GM18508 (cell line): ENCODE measurements around the gene CDH4.

Experiments used
- ATAC-seq: cut with Tn5 transposase; IDR thresholded peaks from one replicate; pipeline ENCODE4 v1.9.1; 2021; ENCODE audit warnings: moderate number of reproducible peaks; ENCODE audit not compliant: insufficient read depth, unreplicated experiment

The CDH4 gene

DNA sequence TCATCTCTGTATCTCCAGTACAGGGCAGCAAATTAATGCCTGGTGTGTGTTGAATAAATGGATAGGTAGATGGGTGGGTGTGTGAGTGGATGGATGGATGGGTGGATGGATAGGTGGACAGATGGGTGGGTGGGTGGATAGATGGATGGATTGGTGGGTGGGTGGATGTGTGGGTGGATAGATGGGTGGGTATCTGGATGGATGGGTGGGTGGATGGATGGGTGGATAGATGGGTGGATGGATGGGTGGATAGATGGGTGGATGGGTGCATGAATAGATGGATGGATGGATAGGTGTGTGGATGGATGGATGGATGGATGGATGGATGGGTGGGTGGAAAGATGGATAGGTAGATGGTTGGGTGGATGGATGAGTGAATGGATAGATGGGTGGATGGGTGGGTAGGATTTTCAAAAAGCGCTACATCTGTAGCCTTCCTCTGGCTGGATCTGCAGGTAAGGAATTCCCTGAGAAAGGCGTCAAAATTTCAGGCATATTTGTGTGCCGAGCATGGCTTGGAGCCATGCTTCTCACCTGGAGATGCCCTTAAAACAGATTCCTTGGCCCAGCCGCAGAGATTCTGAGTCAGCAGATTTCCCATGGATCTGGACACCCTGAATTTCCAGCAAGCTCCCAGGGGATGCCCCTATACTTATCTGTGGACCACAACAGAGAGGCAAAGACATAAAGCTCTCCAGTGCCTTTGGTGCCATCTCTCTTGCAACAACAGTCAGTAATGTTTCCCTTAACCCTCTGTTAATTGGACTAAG is 177.6 kb downstream of the CDH4 start:
- no peak for ATAC-seq

DNA sequence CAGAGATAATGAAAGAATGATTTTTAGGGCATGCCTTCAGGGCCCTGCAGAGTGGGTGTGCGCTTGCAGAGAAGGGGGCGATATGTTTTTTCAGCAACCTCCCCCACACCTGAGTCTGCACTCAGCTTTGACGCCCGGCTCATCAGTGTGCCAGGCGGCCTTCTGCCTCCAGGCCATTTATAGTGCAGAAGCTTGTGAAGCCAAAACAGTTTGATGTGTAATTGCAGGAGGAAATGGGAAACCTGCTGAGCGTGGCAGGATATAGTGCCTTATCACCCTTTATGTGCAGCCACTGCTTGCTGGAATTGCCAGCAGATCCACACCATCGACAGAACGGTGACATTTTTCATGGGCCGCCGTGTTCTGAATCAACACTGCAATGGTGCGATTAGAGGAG is 178.2 kb downstream of the CDH4 start:
- no peak for ATAC-seq

DNA sequence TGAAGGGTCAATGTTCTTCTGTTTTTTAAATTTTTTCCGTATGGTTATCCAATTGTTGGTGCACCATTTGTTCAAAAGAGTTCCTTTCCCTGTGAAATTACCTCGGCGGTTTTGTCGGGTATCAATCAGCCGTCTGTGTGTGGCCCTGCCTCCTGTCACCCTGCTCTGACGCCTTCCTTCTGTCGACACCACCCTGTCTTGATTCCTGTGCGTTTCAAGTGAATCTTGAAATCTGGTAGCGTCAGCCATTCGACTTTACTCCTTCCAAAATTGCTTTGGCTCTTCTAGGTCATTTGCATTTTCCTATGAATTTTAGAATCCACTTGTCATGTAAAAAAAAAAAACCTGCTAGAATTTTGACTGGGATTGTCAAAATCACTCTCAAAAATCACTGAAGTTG is 181.1 kb downstream of the CDH4 start:
- no peak for ATAC-seq

DNA sequence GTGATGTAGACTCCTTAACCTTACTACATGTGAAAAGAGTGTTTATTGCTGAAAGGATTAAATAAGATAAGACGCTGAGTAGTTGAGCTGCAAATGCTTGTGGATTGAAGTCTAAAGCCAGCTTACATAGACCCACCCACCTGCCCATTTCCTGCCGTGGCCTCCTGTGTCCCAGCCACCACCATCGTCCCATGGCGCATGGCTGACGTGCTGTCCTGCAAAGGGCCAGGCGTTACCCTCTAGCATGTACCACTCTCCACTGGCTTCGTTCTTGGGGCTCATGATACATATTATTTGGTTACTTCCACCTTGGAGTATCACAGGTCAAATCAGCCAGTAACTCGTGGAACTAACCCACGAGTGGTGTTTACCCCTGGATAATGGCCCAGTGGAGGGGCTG is 181.8 kb downstream of the CDH4 start:
- no peak for ATAC-seq

DNA sequence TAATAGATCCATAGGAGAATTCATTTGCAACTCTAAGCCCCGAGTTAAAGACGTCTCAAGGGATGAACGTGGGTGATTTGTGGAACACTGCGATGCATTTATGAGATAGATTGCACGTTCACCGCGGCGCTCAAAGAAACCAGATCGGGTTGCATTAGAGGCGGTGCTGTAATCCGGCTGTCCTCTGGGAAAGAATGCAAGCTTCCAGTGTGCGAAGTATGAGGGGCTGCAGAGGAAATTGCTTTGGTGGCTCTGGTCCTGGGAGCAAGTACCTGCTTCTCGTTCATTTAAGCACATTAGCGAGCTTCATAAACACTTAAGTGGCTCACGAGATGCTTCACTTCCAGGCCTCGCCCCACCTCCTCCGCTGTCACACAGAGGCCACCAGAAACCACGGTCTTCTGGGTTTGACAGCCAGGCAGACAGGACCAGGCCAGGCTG is 182.3 kb downstream of the CDH4 start:
- ATAC-seq = no peak

DNA sequence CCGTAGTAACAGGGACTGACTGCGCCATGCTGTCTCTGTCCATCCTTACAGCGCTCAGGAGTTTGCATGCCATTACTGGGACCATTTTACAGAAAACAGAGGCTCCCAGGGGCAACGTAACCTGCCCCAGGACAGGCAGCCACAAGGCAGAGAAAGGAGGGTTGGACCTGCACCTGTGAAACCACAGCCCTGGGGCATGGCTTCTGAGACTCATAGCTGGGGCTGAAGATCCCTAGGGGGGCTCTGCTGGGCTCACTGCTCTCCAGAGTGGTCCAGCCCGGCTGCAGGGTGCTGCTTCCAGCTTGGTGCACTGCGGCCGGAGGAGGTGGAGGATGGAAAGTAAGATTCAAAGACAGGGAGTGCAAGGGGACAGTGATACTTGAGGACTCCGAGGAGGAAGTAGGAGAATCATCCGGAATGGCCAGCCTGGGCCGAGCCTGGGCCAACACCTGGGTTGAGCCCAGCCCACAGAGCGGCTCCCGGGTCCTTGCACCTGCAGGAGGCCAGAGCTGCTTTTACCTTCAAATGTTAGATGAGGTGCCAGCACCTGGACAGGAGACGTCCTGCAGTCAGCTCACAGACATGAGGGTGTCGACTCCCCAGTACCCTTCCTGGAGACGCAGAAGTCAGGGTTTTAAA is 183.2 kb downstream of the CDH4 start:
- ATAC-seq = no peak

DNA sequence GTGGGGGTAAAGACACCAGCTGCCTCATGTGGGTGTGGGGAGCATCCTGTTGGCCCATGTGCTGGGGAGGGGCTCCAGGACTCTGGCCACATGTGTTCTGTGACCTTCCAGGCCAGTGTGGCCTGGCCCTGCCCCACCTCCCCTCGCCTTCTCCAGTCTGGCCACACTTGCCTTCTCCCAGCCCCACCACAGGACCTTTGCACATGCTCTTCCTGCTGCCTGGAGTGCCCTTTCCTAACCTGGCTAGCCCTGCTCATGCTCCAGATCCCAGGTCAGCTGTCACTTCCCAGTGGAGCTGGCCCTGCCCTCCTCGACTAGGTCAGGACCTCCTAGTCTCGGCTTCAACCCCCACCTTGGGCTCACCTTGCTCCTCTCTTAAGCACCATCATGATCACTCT is 183.8 kb downstream of the CDH4 start:
- ATAC-seq = no peak

DNA sequence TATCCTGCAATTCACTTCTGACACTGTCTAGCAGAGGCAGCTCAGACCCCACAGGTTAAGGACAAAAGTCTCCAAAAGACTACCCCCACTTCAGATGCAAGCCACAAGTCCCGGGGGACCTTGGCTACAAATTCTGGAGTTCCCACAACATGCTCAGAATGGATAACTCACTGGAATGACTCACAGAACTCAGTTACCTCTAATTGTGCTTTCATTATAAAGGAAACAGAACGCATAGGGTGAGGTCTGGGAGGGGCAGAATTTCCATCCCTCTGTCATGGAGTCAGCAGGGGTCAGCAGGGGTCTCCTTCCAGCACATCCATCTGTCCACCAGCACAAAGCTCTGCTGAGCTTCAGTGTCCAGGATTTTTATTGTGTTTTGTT is 184.2 kb downstream of the CDH4 start:
- ATAC-seq = no peak

DNA sequence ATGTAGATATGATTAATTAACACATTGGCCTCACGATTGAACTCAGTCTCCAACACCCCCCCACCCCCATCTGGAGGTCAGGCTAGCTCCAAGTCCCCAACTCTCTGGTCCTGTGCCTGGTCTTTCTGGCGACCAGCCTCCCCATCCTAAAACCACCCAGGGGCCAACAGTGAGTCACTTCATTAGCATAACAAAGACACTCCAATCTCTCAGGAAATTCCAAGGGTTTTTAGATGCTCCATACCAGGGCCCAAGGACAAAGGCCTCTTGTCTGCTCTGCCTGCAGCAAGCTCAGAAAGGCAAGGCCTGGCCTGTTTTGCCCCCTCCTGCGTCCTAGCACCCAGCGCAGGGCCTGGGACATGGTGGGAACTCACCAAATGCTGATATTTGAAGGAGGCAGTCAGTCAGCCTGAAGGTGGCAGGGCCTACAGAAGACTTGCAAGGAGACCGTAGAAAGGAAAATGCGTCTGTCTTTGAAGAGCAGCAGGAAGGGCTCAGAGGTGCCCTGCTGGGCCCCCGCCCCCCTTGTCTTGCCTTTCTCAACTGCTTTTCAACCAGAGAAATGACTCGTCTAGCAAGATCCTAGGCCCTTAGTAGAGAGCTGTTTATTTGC is 184.7 kb downstream of the CDH4 start:
- ATAC-seq = no peak

DNA sequence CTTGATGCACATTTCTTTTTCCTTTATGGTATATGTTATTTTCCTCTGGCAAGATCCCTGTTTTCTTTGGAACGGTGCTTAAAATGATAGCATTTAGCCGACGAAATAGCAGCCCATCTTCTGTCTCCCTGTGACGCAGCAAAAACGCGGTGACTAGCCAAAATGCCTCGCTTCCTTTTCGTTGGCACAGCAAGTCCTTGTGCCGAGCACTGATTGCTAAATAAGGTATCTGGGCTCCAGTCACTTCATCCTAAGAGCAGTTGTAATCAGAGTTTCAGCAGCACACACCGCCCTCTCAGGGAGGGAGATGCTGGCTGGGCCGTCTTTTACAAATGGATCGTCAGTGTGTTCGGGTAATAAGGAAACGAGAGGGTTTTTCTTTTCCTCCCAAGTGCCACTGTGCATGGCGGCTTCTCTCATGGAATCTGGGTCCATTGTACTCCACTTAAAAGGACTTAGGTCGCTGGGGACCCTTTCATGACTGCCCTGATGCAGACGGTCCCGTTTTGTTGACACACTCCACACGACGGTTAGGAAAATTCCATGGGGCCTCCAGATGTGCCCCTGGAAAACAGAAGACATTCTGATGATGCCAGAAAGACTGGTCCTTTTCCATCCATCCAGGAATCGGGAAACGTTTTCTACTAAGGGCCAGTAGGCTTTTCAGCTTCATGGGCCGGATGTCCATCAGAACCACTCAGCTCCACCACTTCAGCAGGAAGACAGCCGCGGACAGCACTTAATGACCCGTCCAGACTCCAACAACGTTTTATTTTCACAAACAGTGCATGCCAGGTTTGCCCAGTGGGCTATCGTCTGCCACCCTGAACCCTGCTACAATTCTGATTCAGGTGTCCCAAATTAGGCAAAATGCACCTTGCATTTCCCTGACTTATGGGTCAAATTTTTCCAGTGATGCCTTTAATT is 185.5 kb downstream of the CDH4 start:
- ATAC-seq = no peak

DNA sequence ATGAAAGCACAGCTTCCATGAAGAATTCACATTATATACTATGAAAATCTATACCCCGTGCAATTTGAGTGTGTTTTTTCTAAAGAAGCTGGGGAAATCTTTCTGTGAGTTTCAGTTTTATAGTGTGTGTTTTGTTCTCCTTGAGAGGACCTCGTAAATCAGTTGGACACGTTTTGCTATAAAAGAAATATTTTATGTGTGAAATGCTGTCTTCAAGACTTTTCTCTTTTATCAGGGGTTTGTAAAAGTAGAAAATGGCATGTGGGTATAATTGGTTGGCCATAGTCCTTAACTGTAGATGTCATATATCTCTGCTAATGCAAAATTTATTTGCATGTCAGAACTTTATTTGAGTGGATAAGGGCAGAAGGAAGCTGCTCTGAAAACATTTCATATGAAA is 186.2 kb downstream of the CDH4 start:
- ATAC-seq = no peak

DNA sequence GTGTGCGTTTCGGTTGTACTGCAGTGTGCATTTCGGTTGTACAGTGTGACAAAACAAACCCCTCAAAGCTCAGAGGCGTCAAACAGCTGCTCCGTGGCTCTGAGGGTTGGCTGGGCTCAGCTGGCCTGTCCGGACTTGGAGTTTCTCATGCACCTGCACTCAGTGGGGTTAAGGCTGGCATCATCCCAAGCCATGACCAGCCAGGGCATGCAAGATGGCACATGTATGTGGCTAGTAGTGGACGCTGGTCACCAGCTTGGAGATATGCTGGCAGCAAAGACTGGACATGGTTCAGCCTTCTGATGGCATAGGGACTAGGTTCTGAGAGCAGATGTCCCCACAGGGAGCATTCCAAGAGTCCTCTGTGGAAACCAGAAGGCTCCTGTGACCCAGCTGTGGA is 187.2 kb downstream of the CDH4 start:
- ATAC-seq = no peak

DNA sequence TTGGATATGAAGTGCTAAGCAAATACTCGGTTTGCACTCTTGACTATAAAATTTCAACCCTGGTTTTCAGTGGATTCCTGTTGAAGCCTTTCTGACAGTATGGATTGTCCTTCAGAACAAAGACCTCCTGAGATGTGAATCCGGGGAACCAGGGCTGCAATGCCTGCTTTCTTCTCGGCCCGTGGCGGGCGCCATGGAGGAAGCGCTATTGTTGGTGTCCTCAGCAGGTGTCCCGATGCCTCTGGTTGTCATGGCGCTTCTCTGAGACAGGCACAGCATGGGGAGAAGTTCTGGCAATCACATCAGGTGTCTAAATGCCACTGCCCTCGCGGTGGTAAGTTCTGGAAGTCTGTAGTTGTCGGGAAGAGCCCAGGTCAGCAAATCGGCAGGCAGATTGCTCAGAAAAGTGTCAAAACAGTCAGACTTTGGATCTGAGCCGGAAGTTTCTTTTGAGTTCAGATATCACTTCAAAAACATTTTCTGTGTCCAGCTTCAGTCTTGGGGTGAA is 188.5 kb downstream of the CDH4 start:
- no peak for ATAC-seq

DNA sequence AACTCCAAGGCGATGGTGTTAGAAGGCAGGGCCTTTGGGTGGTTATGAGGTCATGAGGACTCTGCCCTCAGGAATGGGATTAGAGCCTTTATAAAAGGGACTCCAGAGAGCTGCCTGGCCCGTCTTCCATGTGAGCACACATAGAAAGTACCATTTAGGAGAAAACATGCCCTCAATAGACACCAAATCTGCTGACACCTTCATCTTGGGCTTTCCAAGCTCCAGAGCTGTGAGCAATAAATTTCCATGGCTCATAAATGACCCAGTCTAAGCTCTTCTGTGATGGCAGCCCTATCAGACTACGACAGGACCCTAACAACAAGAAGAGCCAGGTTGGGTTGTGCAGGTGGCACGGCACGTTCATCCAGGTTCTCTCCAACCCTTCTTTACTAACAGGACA is 189.5 kb downstream of the CDH4 start:
- ATAC-seq = no peak

DNA sequence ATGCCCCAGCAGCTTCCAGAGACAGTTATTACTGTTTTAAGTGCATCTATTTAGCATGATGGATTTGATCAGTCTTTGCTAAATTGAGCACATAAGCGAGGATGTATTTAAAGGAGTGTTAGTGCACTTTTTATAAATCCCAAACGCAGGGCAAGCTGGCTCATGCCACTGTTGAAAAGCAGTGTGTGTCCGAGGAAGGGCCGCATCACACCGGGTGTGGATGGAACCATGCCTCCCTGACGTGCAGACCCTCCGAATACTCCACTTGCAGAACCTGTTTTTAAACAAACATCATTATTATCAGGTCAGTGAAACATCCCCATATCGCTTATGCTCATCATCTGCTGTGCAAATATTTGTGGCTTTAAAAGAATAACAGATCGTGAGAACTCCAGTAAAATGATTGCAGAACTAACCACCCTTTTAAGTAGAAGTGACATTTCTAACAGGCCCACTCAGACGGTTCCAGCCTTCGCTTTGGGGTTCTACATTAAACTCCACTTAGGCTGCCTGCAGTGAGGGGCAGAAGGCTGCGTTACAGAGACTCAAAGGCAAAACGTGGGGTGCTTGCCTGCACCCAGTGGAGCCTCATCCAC is 190.1 kb downstream of the CDH4 start:
- ATAC-seq = no peak

DNA sequence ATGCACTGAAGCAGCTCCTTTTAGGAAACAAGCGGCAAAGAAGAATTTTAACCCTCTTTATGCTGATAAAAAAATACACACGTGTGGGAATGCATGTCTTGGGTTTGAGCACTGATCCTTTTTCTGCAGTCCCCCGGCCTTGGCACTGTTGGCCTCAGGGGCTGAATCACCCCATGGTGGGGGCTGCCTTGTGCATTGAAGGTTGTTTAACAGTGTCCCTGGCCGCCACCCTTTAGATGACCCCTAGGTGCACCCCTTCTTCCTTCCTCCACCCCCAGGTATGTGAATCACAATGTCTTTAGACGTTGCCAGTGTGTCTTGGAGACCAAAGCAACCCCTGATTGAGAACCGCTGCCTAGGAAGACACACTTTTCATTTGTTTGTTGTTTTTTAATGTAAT is 190.7 kb downstream of the CDH4 start:
- ATAC-seq = no peak

DNA sequence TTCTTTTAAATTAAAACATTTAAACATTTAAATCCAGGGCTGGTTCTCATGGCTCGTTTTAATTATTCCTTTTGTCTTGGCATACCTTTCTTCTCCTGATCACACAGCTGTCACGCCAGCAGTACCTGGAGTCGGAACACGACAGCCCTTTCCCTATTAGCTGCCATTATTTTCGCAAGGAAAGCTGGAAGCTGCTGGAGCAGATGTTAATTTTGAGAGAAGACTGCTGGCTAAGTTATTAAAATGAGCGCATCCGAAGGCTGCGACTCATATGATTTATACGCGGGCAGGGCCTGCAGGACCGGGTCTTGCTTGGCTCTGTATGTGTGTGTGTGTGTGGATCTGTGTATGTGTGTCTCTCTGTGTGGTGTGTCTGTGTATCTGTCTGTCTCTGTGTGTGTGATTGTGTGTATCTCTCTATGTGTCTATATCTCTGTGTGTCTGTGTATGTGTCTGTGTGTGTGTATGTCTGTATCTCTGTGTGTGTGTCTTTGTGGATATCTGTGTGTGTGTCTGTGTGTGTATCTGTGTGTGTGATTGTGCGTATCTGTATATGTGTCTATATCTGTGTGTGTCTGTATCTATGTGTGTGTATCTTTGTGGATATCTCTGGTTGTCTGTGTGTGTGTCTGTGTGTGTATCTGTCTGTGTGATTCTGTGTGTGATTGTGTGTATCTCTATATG is 191.5 kb downstream of the CDH4 start:
- ATAC-seq = no peak

DNA sequence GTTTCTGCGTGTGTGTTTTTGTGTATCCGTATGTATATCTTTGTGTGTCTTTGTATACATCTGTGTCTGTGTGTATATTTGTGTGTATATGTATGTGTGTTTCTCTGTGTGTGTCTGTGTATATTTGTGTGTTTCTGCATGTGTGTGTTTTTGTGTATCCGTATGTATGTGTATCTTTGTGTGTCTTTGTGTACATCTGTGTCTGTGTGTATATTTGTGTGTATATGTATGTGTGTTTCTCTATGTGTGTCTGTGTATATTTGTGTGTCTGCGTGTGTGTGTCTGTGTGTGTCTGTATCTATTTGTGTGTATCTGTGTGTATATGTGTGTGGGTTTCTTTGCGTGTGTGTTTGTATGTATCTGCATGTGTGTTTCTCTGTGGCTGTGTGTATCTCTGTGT is 192.6 kb downstream of the CDH4 start:
- no peak for ATAC-seq

DNA sequence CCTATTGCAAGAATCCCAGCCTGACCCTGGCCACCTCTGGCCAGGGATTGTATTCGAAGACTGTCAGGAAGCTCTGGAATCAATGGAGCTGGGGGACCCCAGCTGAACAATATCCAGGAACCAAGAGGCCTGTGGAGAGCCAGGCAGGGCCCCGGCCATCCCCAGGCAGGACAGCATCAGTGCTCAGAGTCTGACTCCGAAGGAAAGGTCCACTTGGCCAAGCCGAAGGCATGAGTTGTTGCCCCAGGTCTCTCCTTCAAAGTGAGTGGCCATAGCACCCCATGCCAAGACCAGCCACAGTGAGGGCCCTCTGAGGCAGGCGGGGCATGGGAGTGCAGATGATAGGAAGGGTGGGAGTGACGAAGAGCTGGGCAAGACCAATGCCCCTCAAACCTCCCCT is 193.1 kb downstream of the CDH4 start:
- no peak for ATAC-seq

DNA sequence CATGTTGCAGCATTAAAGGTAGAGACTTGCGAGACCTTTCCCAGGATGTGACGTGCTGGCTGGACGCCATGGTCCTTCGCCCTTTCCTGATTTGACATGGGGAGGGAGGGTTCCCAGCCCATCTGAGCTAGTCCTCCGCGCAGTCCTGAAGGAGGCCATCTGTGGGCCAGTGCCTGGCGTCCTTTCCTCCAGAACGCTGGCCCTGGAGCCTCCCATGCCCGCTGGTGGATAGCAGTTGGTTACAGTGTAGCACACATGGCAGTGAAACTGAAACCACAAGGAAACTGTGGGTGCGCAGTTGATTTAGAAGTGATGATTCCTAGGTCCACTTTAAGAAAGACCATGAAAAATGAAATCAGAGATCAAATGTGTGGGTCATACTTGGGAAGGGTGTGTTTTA is 193.7 kb downstream of the CDH4 start:
- no peak for ATAC-seq
